D341Med (cell line): ENCODE results near the gene RSBN1L.
"Not testable (repeated sequence)": the region's sequence is repeated elsewhere in the genome, so short reads cannot be mapped to it uniquely, and the experiment has no call there.

ENCODE experiments used
- DNase-seq: peaks from one replicate; pipeline ENCODE4 v3.0.0; 2012; ENCODE audit warnings: low spot score

Gene RSBN1L

GRCh38 chr7:77687747-77688144 is 8.5 kb upstream of the RSBN1L start:
- no peak for DNase-seq

GRCh38 chr7:77690289-77690688 is 6.0 kb upstream of the RSBN1L start:
- no peak for DNase-seq

- no peak for DNase-seq
Observed at GRCh38 chr7:77691892-77692491, 4.3 kb upstream of the RSBN1L start.

GRCh38 chr7:77693830-77694583 is 2.3 kb upstream of the RSBN1L start:
- no peak for DNase-seq

- DNase-seq: peak; percentile 77
Observed at GRCh38 chr7:77696643-77697534, 630 bp downstream of the RSBN1L start.

GRCh38 chr7:77697535-77697831 is 1.2 kb downstream of the RSBN1L start:
- DNase-seq: no peak

GRCh38 chr7:77698042-77698625 is 1.9 kb downstream of the RSBN1L start:
- no peak for DNase-seq

GRCh38 chr7:77699056-77699455 is 2.8 kb downstream of the RSBN1L start:
- DNase-seq: no peak

GRCh38 chr7:77702513-77702912 is 6.3 kb downstream of the RSBN1L start:
- no peak for DNase-seq

GRCh38 chr7:77702968-77703472 is 6.8 kb downstream of the RSBN1L start:
- DNase-seq: no peak

- DNase-seq: not testable (repeated sequence)
Observed at GRCh38 chr7:77703669-77704068, 7.4 kb downstream of the RSBN1L start.

GRCh38 chr7:77707504-77707992 is 11.3 kb downstream of the RSBN1L start:
- no peak for DNase-seq

- DNase-seq: no peak
Observed at GRCh38 chr7:77710067-77710466, 13.8 kb downstream of the RSBN1L start.

GRCh38 chr7:77710861-77711260 is 14.6 kb downstream of the RSBN1L start:
- DNase-seq: no peak

GRCh38 chr7:77714195-77714594 is 17.9 kb downstream of the RSBN1L start:
- DNase-seq: no peak

- DNase-seq: not testable (repeated sequence)
Observed at GRCh38 chr7:77714931-77715330, 18.7 kb downstream of the RSBN1L start.

- no peak for DNase-seq
Observed at GRCh38 chr7:77716804-77717203, 20.5 kb downstream of the RSBN1L start.

- not testable (repeated sequence) for DNase-seq
Observed at GRCh38 chr7:77717566-77717965, 21.3 kb downstream of the RSBN1L start.

- peak; percentile 27 for DNase-seq
Observed at GRCh38 chr7:77727527-77727926, 31.3 kb downstream of the RSBN1L start.

GRCh38 chr7:77727936-77728701 is 31.9 kb downstream of the RSBN1L start:
- peak; percentile 76 for DNase-seq

- DNase-seq: no peak
Observed at GRCh38 chr7:77729574-77730348, 33.5 kb downstream of the RSBN1L start.
